Activated CD8-positive, alpha-beta memory T cell treated with anti-CD3 and anti-CD28 coated beads, Interleukin-2, amount 50 U/mL, for 48 hours (primary cell): ENCODE results near the gene SLC45A1.

Source experiments
- DNase-seq: peaks from one replicate; pipeline ENCODE4 v3.0.0-alpha.2; 2020

Gene SLC45A1

GRCh38 chr1:8356256-8357209 is 38.6 kb downstream of the SLC45A1 start:
- no peak for DNase-seq

- no peak for DNase-seq
Observed at GRCh38 chr1:8357329-8358101, 39.6 kb downstream of the SLC45A1 start.

- DNase-seq = no peak
Observed at GRCh38 chr1:8358241-8358896, 40.5 kb downstream of the SLC45A1 start.

GRCh38 chr1:8358897-8359616 is 41.1 kb downstream of the SLC45A1 start:
- no peak for DNase-seq

- DNase-seq = no peak
Observed at GRCh38 chr1:8359617-8360481, 41.9 kb downstream of the SLC45A1 start.

- DNase-seq = no peak
Observed at GRCh38 chr1:8360493-8361197, 42.7 kb downstream of the SLC45A1 start.

GRCh38 chr1:8361198-8361849 is 43.4 kb downstream of the SLC45A1 start:
- DNase-seq = no peak

- no peak for DNase-seq
Observed at GRCh38 chr1:8362701-8363101, 44.8 kb downstream of the SLC45A1 start.

GRCh38 chr1:8363186-8363766 is 45.4 kb downstream of the SLC45A1 start:
- DNase-seq = no peak

GRCh38 chr1:8363767-8364301 is 45.9 kb downstream of the SLC45A1 start:
- DNase-seq = no peak

- DNase-seq = no peak
Observed at GRCh38 chr1:8364528-8365442, 46.9 kb downstream of the SLC45A1 start.

GRCh38 chr1:8365661-8366362 is 47.9 kb downstream of the SLC45A1 start:
- no peak for DNase-seq

GRCh38 chr1:8367571-8368194 is 49.8 kb downstream of the SLC45A1 start:
- DNase-seq = no peak

GRCh38 chr1:8368956-8369639 is 51.2 kb downstream of the SLC45A1 start:
- DNase-seq = no peak

- no peak for DNase-seq
Observed at GRCh38 chr1:8370046-8370881, 52.4 kb downstream of the SLC45A1 start.

GRCh38 chr1:8370905-8371315 is 53.0 kb downstream of the SLC45A1 start:
- no peak for DNase-seq
